SW480 (cell line): ENCODE results near the gene IFI16.
"Not testable (repeated sequence)": the region's sequence is repeated elsewhere in the genome, so short reads cannot be mapped to it uniquely, and the experiment has no call there.

Source experiments
- DNase-seq: peaks from one replicate; pipeline ENCODE4 v3.0.0-alpha.2; 2016; ENCODE audit warnings: low spot score

The IFI16 gene

DNA sequence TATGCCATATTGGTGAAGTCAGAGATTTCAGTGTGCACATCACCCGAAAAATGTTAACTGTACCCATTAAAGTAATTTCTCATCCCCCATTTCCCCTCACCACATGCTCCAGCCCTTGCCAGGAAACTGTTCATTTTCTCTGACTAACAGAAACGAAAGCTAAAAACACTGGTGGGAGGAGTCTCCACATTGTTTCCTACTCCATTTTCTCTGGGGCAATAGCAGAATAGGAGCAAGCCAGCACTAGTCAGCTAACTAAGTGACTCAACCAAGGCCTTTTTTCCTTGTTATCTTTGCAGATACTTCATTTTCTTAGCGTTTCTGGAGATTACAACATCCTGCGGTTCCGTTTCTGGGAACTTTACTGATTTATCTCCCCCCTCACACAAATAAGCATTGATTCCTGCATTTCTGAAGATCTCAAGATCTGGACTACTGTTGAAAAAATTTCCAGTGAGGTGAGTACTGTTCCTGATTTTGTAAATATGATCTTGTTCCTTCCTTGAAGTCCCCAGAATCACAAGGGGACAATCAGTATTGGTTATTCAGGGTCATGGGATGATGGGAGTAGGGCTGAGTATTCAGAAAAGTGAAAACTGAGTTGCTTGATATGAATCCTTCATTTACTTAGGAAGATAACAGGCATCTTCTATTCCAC is at the start of gene IFI16:
IFI16 (plus strand) TSS at position 204 of the 658 bp plus-strand sequence. CDS start 4,774 bp downstream, outside the sequence.
- DNase-seq = peak; percentile 14

- DNase-seq = no peak
Measured at GRCh38 chr1:158961178-158961577, 48.5 kb upstream of the IFI16 start.

- DNase-seq = no peak
Measured at GRCh38 chr1:158962983-158963382, 46.7 kb upstream of the IFI16 start.

- no peak for DNase-seq
Measured at GRCh38 chr1:158969166-158969565, 40.5 kb upstream of the IFI16 start.

- no peak for DNase-seq
Measured at GRCh38 chr1:158969855-158970254, 39.9 kb upstream of the IFI16 start.

- DNase-seq = peak; percentile 10
Measured at GRCh38 chr1:158972841-158973240, 36.9 kb upstream of the IFI16 start.

DNA sequence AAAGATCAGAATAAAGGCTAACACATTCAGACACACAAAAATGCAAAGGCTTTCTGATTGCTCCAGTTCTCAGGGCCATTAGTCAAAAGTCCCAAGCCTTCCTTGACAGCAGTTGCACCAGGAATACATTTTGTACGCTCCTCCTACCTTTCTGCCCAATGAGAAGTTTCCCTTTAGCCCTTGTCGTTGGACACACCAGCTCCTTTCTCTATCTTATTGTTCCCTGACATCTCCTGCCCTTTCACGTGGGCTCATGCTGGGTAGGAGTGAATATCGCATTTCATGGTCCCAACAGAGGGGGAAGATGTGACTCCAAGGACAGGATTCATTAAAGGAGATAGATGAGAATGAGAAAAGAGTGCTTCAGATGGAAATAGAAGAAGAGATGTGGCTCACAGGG is 33.5 kb upstream of the IFI16 start:
- no peak for DNase-seq

GRCh38 chr1:158978730-158979129 is 31.0 kb upstream of the IFI16 start:
- DNase-seq = no peak

DNA sequence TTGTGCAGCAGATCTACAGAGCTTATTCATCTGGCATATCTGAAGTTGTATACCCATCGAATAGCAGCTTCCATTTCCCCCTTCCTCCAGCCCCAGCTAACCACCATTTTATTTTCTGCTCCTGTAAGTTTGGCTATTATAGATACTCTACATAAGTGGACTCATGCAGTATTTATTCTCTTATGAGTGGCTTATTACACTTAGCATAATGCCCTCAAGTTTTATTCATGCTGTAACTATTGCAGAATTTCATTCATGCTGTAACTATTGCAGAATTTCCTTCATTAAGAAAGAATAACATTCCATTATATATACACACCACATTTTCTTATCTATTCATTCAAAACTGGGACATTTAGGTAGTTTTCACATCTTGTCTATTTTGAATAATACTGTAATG is 30.5 kb upstream of the IFI16 start:
- no peak for DNase-seq

DNA sequence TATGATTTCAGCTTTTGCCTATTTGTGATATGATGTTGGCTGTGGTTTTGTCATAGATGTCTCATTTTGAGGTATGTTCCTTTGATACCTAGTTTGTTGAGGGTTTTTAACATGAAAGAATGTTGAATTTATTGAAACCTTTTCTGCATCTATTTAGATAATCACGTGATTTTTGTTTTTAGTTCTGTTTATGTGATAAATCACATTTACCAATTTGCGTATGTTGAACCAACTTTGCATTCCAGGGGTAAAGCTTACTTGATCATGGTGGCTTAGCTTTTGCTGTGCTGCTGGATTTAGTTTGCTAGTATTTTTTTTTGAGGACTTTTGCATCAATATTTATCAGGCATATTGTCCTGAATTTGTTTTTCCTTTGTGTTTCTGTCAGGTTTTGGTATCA is 26.5 kb upstream of the IFI16 start:
- no peak for DNase-seq

GRCh38 chr1:158984386-158984785 is 25.3 kb upstream of the IFI16 start:
- DNase-seq = no peak

DNA sequence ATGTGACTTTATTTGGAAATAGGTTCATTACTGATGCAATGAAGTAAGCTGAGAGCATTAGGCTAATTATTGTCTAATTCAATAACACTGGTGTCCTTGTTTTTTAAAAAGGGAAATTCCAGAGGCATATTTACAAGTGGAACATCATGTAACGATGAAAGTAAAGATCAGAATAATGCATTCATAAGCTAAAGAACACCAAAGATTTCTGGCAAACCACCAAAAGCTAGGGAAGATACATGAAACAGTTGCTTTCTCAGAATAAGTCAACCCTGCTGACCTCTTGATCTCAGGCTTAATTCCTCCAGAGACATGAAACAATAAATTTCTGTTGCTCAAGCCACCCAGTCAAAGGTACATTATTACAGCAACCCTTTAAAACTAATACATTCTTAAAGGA is 20.3 kb upstream of the IFI16 start:
- no peak for DNase-seq

GRCh38 chr1:158992787-158993312 is 16.9 kb upstream of the IFI16 start:
- no peak for DNase-seq

DNA sequence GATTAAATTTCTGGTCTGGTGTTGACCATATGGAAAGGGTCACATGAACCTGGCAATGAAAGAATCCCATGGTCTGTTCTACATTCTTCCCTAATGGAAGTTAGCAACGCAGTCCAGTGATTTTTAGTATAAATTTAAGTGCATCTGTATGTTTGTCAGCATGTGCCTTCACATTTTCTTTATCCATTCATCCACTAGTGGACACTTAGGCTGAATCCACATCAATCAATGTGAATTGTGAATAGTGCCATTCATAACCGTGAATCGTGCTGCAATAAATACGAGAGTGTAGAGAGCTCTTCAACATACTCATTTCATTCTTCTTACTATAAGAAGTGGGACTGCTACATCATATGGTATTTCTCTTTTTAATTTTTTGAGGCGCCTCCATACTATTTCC is 12.7 kb upstream of the IFI16 start:
- no peak for DNase-seq

DNA sequence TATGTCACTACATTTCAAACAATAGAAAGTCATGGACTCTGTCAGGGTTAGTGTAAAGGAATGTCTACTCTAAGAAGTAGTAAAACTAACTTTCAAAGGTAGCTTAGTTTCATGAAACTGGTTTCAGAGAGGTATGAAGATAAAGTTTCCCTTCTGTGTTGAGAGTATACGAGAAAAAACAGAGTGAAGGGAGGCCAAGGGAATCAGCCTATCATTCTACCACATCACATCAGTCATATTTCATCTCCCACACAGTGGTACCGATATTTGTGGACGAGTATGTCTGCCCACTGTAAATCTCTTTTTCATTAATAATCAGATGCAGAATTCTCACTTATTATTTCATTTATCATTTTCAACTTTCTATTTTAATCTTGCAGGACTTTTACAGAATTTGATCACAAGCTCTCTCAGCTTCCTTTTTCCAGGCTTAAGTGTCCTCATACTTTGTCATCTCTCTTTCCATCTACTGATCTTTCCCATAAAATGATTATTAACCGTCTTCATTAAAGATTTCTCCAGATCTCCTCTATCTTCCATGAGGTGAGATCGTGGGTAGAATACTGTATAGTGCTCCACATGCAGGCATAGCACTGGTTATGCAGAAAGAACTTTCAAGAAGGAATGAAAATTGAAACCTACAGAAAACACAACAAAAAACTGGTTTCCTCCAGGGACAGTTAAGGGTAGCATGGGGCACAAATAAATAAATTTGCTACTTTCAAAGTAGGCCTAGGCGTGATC is 11.5 kb upstream of the IFI16 start:
- DNase-seq = no peak

- peak; percentile 44 for DNase-seq
Measured at GRCh38 chr1:158998781-158999161, 10.9 kb upstream of the IFI16 start.

DNA sequence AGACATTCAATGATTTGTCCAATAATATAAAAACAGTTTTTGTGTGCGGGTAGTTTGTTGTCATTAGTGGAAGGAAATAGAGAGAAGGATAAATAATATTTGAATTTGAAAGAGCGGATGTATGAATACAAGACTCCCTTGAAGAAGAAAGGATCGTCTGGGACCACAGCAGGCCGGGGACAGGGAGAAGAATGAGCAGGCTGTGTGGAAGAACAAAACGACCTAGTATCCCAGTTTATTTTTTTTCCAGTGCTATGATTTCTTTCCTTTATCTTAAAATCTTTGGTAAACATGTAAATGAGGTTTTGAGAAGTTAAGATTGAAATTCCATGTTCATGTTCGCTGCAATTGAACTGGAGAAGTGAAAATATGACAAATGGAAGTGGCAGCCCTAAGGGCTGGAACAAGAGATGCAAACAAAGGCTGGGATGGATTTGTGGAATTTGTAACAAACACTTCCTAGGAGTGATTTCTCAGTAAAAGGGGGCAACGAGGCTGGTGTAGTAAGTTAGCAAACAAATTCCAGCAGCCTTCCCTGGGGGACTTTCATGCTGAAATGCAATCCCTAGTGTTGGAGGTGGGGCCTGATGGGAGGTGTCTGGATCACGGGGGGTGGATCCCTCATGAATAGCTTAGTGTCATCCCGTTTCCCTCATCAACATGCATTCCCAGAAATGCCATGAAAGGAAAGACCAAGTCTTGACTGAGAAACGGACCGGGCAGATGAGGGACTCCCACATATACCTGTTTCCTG is 10.2 kb upstream of the IFI16 start:
- DNase-seq = no peak

- no peak for DNase-seq
Measured at GRCh38 chr1:159000070-159000409, 9.7 kb upstream of the IFI16 start.

DNA sequence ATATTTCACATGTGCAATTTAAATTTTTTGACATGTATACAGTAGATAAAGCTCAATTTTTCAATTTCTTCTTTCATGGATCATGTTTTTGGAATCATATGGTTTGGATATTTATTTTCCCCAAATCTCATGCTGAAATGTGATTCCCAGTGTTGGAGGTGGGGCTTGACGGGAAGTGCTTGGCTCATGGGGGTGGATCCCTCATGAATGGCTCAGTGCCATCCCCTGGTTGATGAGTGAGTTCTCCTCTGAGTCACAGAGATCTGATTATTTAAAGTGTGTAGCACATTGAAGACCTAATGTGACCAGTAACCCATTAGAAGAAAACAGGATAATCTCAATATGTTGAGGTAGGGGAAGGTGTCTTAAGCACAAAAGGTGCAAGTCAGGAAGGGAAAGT is 9.1 kb upstream of the IFI16 start:
- DNase-seq = peak; percentile 4

DNA sequence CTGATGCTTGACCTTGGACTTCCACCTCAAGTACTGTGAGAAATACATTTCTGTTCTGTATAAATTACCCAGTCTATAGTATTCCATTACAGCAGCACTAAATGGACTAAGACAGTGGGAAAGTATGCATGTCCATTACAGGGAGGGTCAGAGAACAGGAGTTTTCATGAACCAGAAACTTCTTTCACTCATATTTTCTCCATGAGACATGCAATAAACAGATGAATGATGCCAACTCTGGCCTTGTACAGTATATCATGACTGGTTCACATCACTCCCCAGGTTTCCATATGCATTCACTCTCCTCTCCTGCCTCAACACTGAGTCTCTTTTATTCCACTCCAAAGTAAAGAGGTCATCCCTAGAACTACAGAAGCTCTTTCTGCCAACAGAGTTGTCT is 4.5 kb upstream of the IFI16 start:
- no peak for DNase-seq

GRCh38 chr1:159005676-159006075 is 4.0 kb upstream of the IFI16 start:
- no peak for DNase-seq

GRCh38 chr1:159006210-159006807 is 3.4 kb upstream of the IFI16 start:
- not testable (repeated sequence) for DNase-seq

DNA sequence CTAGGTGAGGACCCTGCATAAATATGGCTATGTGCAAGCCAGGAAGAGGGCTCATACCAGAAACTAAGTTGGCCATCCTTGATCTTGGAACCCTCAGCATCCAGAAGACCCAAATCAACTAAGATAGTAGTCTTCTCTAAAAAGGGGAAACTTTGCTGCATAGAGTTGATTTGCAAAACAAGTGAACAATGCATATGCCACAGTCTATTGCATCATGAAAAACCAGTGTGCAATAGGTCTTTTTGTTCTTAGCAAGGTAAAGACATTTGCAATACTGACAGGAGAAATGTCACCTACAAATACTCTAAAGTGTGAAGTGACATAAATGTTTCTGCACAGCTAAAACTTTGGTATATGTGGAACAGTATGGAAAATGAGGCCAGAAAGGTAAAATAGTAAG is 2.0 kb upstream of the IFI16 start:
- DNase-seq = no peak
